GM21717 (cell line): ENCODE measurements around the gene LCE2D.

Experiments
- ATAC-seq: cut with Tn5 transposase; IDR thresholded peaks from one replicate; pipeline ENCODE4 v1.9.1; 2021; ENCODE audit warnings: mild to moderate bottlenecking, moderate library complexity; ENCODE audit not compliant: unreplicated experiment

The LCE2D gene

GRCh38 chr1:152697701-152698600 is 34.8 kb downstream of the LCE2D start, which contains the start of gene LCE2A:
TSS of gene LCE2A (plus strand) at chr1:152698345. CDS start at chr1:152698902, 557 bp downstream.
- ATAC-seq = no peak

GRCh38 chr1:152699746-152700145 is 36.6 kb downstream of the LCE2D start:
- no peak for ATAC-seq

- no peak for ATAC-seq
These were observed 44.7 kb downstream of the LCE2D start, which contains the start of gene LCE4A for GRCh38 chr1:152707860-152708259. TSS of gene LCE4A (plus strand) at chr1:152708160. CDS start at chr1:152709076, 916 bp downstream.
